ENCODE results near the gene RABGGTA. TPM values are rescaled to one million over a fixed set of nuclear protein-coding genes. Genes with fewer than 3 reads are reported as not detected.

RABGGTA gene
- polyA plus RNA-seq (ENCODE audit: insufficient read length): 14.7 TPM

- DNase-seq (ENCODE audit: low read depth): peak; percentile 55
Observed at GRCh38 chr14:24271134-24271833, at the start of gene RABGGTA. TSS of gene RABGGTA (minus strand) at chr14:24271597. CDS start at chr14:24271115, 482 bp downstream.

- no peak for DNase-seq (ENCODE audit: low read depth)
Observed at GRCh38 chr14:24317141-24317928, 45.9 kb upstream of the RABGGTA start.

- no peak for DNase-seq (ENCODE audit: low read depth)
Observed at GRCh38 chr14:24316597-24316950, 45.2 kb upstream of the RABGGTA start.

- no peak for DNase-seq (ENCODE audit: low read depth)
Observed at GRCh38 chr14:24315807-24316596, 44.6 kb upstream of the RABGGTA start.

GRCh38 chr14:24315243-24315806, 43.9 kb upstream of the RABGGTA start:
- DNase-seq (ENCODE audit: low read depth): no peak

GRCh38 chr14:24314377-24315193, 43.2 kb upstream of the RABGGTA start:
- DNase-seq (ENCODE audit: low read depth): no peak

GRCh38 chr14:24313913-24314312, 42.5 kb upstream of the RABGGTA start:
- no peak for DNase-seq (ENCODE audit: low read depth)

GRCh38 chr14:24312736-24313507, 41.5 kb upstream of the RABGGTA start:
- DNase-seq (ENCODE audit: low read depth): no peak

- DNase-seq (ENCODE audit: low read depth): no peak
Observed at GRCh38 chr14:24311837-24312615, 40.6 kb upstream of the RABGGTA start.

- no peak for DNase-seq (ENCODE audit: low read depth)
Observed at GRCh38 chr14:24310646-24311604, 39.5 kb upstream of the RABGGTA start, which contains the start of gene LTB4R. TSS of gene LTB4R (plus strand) at chr14:24311502. CDS start at chr14:24315652, 4,150 bp downstream.

- DNase-seq (ENCODE audit: low read depth): no peak
Observed at GRCh38 chr14:24310265-24310645, 38.9 kb upstream of the RABGGTA start.

GRCh38 chr14:24309538-24310264, 38.3 kb upstream of the RABGGTA start, which contains the start of gene LTB4R2:
TSS of gene LTB4R2 (plus strand) at chr14:24310140. CDS start at chr14:24310665, 525 bp downstream.
- DNase-seq (ENCODE audit: low read depth): no peak

- DNase-seq (ENCODE audit: low read depth): no peak
Observed at GRCh38 chr14:24308342-24309124, 37.1 kb upstream of the RABGGTA start.

GRCh38 chr14:24307575-24308341, 36.4 kb upstream of the RABGGTA start, which contains the start of gene CIDEB:
TSS of gene CIDEB (minus strand) at chr14:24307977. CDS start at chr14:24307858, 119 bp downstream.
- DNase-seq (ENCODE audit: low read depth): no peak

GRCh38 chr14:24307156-24307574, 35.8 kb upstream of the RABGGTA start:
- DNase-seq (ENCODE audit: low read depth): no peak

- no peak for DNase-seq (ENCODE audit: low read depth)
Observed at GRCh38 chr14:24304019-24304387, 32.6 kb upstream of the RABGGTA start.

All from forelimb muscle (tissue), 1 donor.